GM10847 (cell line): ENCODE results near the gene UBL5.

ENCODE experiments used
- POLR2A ChIP-seq: IDR thresholded peaks from 2 replicates; pipeline ENCODE4 v1.6.1; 2011; ENCODE audit not compliant: insufficient read length; ENCODE audit errors: extremely low read depth

Gene UBL5

DNA sequence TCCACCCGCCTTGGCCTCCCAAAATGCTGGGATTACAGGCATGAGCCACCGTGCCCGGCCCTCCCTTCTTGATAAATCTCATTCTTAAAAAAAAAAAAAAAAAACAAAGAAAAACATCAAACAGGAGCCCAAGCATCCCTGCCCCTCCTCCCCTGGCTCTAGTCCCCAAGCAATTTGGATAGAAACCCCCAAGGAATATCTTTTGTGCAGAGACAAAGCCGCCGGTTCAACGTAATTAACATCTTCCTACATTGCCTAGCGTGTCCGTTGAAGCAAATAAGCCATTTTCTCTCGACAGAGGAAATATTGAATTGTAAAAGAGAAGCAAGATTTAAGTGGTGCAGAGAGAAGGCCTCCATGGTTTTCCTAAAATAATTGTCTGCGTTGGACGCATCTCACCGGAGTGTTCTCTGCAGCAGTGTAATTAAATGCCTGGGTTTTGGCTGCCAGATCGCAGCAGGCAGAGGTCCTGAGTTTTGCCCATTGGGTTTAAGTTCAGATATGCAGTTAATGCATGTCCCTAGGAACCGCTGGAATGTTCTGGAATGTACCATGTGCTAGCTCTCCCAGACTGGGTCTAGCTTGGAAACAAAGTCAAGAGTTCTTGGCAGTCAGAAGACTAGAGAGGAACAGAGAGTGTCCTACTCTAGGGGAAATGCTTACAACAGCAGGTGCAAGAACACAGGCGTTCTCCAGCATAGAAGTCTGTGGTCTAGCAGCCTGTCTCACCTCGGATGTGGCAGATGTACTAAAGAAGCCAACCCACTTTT is 38.2 kb downstream of the UBL5 start:
- no peak for TF ChIP-seq POLR2A

DNA sequence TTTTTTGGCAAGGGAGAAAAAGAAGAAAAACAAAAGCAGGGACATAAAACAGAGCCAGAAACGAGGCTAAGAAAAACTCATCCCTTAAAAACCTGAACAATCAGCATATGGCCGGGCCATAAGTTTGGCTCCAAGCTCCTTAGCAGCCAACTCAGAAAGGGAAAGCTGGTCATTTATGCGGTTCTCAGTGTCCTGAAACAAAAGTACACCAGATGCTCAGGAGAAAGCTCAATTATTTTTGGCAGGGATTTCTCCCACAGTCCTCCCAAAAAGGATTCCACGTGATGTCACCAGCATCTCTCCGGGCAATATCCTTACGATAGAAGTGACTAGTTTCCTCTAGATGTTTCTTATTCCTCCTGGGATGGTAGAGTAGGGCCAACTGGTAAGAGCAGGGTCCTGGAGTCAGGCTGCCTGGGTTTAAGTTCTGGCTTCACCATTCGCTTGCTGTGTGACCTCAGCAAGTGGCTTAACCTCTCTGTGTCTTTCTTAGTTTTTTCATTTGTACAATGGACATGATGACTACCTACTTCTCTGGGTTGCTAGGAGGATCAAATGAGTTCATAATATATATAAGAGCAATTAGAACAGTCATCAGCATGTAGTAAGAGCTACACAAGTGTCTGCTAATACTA is 41.4 kb downstream of the UBL5 start:
- TF ChIP-seq POLR2A: no peak

DNA sequence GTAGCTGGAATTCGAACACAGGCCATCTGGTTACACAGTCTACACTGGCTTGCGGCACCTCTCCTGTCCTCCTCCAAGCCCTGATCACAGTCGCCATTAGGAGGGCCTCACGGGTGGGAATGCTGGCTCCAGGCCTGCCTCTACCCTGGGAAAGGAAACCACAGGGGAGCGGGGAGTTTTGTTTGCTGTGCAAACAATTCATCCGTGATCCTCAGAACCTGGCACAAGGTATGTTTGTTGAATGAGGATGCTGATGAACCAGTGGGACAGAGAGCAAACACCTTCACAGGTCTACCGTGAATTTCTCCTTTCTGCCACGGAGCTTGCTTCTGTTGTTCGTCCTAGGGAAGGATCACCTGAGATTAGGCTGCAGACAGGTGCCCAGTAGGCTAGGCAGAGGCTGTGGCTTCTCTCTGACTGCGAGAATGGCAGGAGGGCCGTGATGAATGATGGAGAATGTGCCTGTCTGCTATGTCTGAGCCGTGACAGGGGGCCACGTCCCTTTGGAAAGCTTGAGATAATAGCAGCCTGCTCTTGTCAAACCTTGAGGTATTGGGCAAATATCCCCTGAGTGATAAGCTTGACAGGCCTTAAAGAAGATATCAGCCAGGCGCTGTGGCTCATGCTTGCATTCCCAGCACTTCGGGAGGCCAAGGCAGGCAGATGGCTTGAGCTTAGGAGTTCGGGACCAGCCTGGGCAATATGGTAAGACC is 44.1 kb downstream of the UBL5 start:
- no peak for TF ChIP-seq POLR2A

DNA sequence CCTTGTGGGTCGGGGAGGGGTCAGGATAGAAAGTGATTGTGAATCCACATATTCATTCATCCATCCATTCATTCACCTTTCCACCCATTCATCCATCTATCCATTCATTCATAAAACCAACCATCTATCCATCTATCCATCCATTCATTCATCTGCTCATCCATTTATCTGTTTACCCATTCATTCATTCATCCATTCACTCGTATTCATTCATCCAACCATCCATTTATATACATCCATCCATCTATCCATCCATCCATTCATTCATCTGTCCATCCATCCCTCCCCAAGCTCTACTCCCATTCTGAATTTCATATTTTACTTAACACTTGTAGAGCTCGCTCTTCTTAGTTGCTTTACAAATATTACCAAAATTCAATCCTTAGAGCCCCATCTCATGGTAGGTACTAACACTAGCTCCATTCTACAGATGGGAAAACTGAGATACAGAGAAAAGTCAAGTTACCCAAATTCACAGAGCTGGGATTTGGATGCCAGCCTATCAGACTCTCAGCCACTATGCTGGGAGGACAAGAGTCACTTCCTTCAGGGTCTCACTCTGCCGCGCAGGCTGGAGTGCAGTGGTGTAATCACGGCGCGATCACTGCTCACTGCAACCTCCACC is 45.0 kb downstream of the UBL5 start:
- no peak for TF ChIP-seq POLR2A

DNA sequence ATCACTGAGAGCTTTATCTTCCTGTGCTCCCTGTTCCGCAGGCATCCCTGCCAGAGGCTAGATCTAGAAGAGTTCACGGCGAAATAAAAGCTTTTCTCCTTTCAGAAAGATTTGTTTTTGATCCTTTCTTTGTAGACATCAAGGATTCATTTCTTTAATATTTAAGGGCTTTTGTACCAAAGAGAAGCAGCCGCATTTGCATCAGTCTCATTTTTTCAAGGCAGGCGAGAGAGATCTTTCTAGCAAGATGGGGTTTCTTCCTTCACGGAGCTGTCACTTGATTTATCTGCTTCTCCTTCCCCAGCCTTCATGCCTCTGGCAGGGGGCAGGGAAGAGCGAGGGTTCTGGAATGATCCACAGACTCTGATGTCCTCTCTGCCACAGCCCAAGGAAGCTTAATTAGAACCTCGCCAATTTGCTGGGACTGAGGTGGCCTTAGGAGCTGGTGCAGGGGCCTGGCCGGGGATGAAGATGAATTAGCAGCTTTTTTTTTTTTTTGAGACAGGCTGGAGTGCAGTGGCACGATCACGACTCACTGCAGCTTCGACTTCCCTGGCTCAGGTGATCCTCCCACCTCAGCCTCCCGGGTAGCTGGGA is 47.4 kb downstream of the UBL5 start:
- no peak for TF ChIP-seq POLR2A

DNA sequence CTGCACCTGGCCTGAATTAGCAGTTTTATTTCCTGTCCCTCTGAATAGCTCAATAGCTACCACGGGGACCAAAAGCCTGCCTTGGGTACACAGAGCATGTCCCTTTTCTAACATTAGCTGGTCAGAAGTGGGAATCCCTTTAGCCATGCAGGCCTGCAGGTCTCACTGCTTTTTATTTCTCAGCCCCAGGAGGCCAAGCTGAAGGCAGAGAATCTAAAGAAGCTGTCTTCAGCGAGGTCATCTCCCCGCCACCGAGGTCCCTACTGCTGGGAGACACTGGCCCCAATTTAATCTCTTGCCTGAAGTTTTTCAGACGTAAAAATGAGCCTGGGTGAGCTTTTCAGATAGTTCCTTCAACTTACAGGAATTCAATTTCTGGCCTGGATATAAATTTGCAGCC is 48.1 kb downstream of the UBL5 start:
- TF ChIP-seq POLR2A: no peak

DNA sequence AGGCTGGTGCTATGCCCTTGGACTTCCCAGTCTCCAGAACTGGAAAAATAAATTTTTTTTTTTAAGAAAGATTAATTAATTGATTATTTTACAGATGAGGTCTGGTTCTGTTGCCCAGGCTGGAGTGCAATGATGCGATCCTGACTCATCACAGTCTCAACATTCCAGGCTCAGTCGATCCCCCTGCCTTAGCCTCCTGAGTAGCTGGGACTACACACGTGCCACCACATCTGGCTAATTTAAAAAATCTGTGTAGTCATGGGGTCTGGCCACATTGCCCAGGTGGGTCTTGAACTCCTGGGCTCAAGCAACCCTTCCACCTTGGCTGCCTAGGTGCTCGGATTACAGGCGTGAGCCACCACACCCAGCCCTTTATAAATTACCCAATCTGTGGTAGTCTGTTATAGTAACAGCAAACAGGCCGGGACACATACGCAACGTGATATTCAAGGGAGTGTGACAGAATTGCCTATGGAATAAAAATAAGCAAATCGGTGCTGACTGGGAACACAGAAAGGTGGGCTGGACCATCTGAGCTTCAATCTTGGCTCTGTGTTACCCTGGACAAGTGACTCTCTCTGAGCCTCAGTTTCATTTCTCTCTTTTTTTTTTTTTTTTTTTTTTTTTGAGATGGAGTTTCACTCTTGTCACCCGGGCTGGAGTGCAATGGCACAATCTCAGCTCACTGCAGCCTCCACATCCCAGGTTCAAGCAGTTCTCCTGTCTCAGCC is 50.2 kb downstream of the UBL5 start:
- no peak for TF ChIP-seq POLR2A

DNA sequence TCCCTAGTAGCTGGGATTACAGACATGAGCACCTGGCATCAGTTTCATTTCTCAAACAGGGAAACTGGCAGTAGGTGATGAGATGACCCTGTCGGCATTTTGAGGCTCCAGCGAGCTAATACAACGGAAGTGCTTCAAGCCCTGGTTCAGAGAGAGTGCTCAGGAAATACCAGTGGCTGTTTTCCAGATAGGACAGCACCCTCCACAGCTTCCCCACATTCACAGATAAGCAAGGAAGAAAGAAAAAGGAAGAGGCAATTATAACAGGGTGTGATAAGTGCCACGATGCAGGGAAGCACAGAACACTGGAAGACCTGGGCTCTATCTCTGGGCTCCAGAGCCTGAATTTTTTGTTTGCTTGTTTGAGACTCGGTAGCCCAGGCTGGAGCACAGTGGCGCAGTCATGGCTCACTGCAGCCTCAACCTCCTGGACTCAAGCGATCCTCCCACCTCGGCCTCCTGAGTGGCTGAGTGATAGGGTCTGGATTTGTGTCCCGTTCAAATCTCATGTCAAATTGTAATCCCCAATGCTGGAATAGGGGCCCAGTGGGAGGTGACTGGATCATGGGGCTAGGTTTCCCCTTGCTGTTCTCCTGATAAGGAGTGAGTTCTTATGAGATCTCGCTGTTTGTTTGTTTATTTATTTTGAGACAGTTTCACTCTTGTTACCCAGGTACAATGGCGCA is 50.9 kb downstream of the UBL5 start:
- no peak for TF ChIP-seq POLR2A
